Measurements from ENCODE around the gene SLC25A41.

The SLC25A41 gene

GRCh38 chr19:6413291-6413690 is 20.3 kb downstream of the SLC25A41 start:
- no peak for DNase-seq (ENCODE audit: low spot score)
- POLR2A ChIA-PET (ENCODE audit: low non-redundant PET): no interaction called here
- CTCF ChIA-PET: no interaction called here
- TF ChIP-seq CTCF (conservative IDR thresholded peaks at IDR 0.05; ENCODE audit: low read depth): no peak
- no peak overlapping the region for H3K27ac ChIP-seq

- ChIA-PET POLR2A (ENCODE audit: low non-redundant PET) (interaction anchor here (0.6 kb wide), 1 partner anchor 292 kb away, joined by 3 read pairs; no protein-coding TSS in a partner anchor), CTCF (no interaction called here)
- TF ChIP-seq CTCF (conservative IDR thresholded peaks at IDR 0.05; ENCODE audit: low read depth): peak; percentile 37
- no peak for DNase-seq (ENCODE audit: low spot score)
- peak overlapping the region; percentile 11; the same call in 1 of the 2 replicates for H3K27ac ChIP-seq
Measured at GRCh38 chr19:6412447-6413091, 21.0 kb downstream of the SLC25A41 start.

- no peak for DNase-seq (ENCODE audit: low spot score)
- no peak for TF ChIP-seq CTCF (conservative IDR thresholded peaks at IDR 0.05; ENCODE audit: low read depth)
- ChIA-PET CTCF (no interaction called here), POLR2A (ENCODE audit: low non-redundant PET) (no interaction called here)
- peak overlapping the region; percentile 11; the same call in 1 of the 2 replicates for H3K27ac ChIP-seq
Measured at GRCh38 chr19:6412061-6412446, 21.5 kb downstream of the SLC25A41 start.

- CTCF ChIA-PET: no interaction called here
- no peak for DNase-seq (ENCODE audit: low spot score)
- TF ChIP-seq CTCF (conservative IDR thresholded peaks at IDR 0.05; ENCODE audit: low read depth): no peak
- no peak overlapping the region for H3K27ac ChIP-seq
- POLR2A ChIA-PET (ENCODE audit: low non-redundant PET): interaction anchor here (0.6 kb wide), 1 partner anchor 34 kb away, joined by 3 read pairs; the partner anchor contains the start of gene PSPN
Measured at GRCh38 chr19:6409346-6409745, 24.2 kb downstream of the SLC25A41 start.

GRCh38 chr19:6406401-6406800 is 27.2 kb downstream of the SLC25A41 start:
- CTCF ChIA-PET: no interaction called here
- DNase-seq (ENCODE audit: low spot score): no peak
- TF ChIP-seq CTCF (conservative IDR thresholded peaks at IDR 0.05; ENCODE audit: low read depth): no peak
- H3K27ac ChIP-seq: no peak overlapping the region
- POLR2A ChIA-PET (ENCODE audit: low non-redundant PET): interaction anchor here (0.6 kb wide), 1 partner anchor 41 kb away, joined by 3 read pairs; no protein-coding TSS in a partner anchor

- no peak for DNase-seq (ENCODE audit: low spot score)
- TF ChIP-seq CTCF (conservative IDR thresholded peaks at IDR 0.05; ENCODE audit: low read depth): no peak
- ChIA-PET POLR2A (ENCODE audit: low non-redundant PET) (interaction anchor here (0.5 kb wide), 1 partner anchor 378 kb away, joined by 3 read pairs; no protein-coding TSS in a partner anchor), CTCF (interaction anchor here (1.5 kb wide), 1 partner anchor 14 kb away, joined by 5 read pairs; no protein-coding TSS in a partner anchor)
- no peak overlapping the region for H3K27ac ChIP-seq
Measured at GRCh38 chr19:6402837-6403608, 30.5 kb downstream of the SLC25A41 start.

All from RWPE1 (cell line).